B cell (primary cell): ENCODE results near the gene HIPK4.

Experiments
- EZH2 ChIP-seq: IDR thresholded peaks from 2 replicates; pipeline ENCODE4 v1.6.1; 2012; ENCODE audit warnings: borderline replicate concordance, low read depth, mild to moderate bottlenecking, moderate library complexity, low read length; ENCODE audit not compliant: insufficient read depth, poor library complexity, severe bottlenecking
- TF ChIP-seq, protein P1 (sequence below): fragments of 200-600 bp; IDR thresholded peaks from one replicate; pipeline ENCODE4 v1.8.0; 2022; ENCODE audit warnings: antibody characterized with exemption, mild to moderate bottlenecking

DNA sequence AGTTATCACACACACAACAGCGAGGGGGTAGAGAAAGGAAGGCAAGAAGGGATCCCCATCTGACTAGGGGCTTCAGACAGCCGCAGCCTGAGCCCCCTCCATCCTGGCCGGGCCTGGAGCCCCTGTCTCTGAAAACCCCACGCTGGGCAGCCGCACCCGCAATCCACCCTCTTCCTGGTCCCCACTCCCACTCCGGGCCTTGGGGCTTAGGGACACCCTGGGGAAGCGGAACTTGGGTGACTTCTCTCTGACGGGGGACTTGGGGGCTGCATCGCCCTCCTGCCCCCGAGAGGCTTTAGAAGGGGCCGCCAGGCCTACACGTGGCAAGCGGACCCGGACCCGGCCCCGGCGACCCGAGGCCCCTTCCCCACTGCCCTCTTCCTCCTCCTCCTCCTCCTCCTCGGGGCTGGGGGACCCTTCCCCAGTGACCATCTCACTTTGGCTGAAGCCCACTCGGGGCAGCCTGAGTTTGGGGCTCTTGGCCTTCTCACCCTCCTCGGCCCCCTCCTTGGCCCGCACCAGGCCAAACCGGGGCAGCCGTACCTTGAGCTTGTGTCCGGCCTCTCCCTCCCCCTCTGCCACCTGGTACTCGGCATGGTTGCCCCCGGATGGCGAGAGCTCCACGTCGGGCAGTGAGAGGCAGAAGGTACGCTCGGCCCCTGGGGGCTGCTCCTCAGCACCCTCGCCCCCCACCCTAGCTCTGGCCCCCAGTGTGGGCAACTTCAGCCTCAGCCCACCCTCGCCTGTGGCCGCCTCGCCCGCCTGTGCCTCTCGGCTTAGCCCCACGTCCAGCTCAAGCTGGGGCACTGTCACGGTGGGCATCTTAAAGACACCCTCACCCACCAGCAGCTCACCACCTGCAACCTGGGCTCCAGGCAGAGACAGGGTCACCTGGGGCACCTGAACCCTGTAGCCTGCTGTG lies 4.2 kb upstream of the HIPK4 start:
- TF ChIP-seq, protein P1, sequence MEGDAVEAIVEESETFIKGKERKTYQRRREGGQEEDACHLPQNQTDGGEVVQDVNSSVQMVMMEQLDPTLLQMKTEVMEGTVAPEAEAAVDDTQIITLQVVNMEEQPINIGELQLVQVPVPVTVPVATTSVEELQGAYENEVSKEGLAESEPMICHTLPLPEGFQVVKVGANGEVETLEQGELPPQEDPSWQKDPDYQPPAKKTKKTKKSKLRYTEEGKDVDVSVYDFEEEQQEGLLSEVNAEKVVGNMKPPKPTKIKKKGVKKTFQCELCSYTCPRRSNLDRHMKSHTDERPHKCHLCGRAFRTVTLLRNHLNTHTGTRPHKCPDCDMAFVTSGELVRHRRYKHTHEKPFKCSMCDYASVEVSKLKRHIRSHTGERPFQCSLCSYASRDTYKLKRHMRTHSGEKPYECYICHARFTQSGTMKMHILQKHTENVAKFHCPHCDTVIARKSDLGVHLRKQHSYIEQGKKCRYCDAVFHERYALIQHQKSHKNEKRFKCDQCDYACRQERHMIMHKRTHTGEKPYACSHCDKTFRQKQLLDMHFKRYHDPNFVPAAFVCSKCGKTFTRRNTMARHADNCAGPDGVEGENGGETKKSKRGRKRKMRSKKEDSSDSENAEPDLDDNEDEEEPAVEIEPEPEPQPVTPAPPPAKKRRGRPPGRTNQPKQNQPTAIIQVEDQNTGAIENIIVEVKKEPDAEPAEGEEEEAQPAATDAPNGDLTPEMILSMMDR = no peak
- TF ChIP-seq EZH2 = no peak
